Hippocampal formation (tissue), 2 donors: ENCODE measurements around the gene ARHGEF7.

ENCODE experiments used
- DNase-seq, 2 donors: peaks; one replicate each; lab custom pipeline; 2025; lab: John Stamatoyannopoulos, UW

The ARHGEF7 gene

DNA sequence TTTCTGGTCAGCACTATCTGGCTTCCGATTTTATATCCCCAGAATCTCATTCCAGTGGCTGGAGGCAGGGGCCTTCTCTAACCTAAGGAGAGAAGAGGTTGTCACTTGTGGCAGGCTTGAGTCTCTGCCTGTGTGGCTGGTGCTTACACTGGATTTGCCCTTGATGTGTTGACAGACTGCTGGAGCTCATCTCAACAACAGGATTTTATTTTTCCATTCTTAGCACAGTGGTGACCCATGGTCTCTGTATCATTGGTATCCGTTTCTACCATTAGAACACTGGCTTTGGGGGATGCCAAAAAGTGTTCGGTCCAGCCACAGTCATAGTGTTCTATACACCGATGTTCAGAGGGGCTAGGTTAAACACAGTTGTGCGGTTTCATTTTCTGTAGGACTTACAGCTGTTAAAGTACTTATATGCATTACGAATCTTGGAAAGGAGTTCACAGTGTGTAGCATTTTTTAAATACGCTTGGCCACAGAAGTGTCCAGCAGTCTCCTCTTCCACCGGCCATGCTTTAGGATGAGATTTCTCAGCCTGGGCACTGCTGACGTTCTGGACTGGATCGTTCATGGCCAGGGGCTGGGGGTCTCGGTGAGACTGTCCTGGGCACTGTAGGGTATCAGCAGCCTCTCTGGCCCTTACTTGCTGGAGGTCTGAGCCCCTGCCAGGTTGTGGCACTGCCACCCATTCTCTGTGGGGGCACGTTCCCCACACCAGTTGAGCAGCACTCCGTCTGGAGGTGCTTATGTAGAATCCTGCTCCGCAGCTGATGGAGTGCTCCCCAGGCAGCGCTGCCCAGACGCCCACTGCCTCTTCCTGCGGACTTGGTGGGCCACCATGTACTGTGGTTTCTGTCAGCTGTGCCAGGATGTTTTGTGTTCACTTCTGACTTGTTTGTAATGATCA, 163.9 kb downstream of the ARHGEF7 start:
- DNase-seq = no peak

- DNase-seq = no peak
Observed at GRCh38 chr13:111280226-111280625, 165.1 kb downstream of the ARHGEF7 start.

- DNase-seq = no peak
Observed at GRCh38 chr13:111280681-111281585, 165.8 kb downstream of the ARHGEF7 start.

DNA sequence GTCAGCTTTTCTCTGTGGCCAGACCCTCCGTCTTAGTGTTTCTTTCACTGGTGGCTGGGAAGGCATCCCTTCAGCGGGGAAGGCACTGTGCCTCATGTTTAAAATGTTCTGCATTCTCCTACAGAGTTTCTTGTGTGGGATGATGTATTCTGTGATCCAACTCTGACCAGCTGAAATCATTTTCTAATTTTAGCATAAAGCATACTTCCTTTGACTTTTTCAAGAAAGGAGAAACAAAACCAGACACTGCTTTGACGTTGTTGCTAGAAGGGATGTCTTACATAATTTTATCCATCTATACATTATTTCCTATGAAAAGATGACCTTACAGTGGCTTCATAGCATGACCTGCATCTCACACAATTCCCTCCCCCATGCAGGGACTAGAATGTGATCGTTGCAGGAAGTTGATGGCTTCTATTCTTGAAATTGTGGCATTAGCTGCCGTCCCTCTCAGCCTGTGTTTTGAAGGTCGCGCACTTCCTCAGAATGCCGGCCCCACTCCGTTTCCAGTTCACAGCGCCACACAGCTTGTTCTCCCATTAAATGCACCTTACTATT, 166.7 kb downstream of the ARHGEF7 start:
- peak in 1 of 2 donors; percentile 33 for DNase-seq

DNA sequence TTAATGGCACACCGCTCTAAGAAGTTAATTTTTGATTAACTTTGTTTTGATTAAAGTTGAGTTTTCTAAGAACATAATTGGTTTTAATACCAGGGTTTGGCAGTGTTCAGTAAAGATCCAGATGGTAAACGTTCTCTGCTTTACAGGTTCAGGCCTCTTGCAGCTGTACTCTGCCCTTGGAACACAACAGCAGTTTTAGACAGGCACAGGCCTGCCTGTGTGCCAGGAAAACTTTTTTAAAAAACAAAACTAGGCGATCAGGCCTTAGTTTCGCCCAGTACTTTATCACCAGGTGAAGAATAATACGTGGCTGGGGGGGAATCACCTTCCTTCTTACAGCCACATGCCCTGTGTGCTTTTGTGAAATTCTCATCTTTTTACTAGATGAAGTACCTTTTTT, 167.3 kb downstream of the ARHGEF7 start:
- DNase-seq = no peak

DNA sequence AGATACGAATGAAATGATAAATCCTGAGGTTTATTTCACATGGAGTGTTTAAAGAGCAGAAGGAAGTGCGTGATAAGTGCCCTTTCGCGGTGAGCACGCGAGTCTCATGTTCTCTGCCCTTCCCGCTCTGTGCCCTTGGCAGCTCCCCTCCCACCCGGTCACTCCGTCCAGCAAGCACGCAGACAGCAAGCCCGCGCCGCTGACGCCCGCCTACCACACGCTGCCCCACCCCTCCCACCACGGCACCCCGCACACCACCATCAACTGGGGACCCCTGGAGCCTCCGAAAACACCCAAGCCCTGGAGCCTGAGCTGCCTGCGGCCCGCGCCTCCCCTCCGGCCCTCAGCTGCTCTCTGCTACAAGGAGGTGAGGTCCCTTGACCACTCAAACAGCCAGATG, 167.9 kb downstream of the ARHGEF7 start:
- no peak for DNase-seq

DNA sequence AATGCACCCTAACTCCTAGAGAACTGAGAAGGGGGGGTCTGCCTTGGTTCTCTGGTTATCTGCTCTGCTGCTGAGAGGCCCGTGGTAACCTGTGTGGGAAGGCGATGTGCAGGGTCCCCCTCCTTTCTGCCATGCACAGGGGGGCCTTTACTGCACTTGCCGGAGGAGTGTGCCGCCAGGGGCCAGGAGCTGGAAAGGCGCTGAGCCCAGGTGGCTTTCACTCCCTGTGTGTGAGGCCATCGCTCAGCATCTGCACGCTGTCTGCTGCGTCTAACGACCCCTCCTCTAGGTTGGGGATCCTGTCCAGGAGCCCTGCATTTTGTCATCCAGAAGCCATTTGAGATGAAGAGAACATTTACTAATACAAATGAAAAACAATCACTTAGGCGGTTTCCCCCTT, 168.3 kb downstream of the ARHGEF7 start:
- DNase-seq = no peak

DNA sequence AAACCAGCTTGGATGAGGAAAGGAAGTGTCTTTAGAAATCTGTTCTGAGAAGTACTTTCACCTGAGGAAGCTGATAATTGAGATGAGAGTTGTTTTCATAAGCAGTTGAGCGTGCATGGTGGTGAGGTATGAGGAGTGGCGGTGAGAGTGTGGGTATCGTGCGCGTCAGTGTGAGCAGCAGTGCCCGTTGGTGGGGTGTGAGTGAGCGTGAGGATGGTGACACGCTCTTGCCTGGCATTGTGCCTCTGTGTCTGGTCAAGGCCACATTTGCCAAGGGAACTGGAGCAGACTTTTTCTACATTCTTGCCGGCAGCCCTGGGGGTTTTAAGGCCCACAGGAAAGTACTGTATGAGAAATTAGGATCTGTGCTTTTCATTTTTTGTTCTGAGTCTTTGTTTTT, 168.9 kb downstream of the ARHGEF7 start:
- no peak for DNase-seq

- no peak for DNase-seq
Observed at GRCh38 chr13:111284565-111284964, 169.5 kb downstream of the ARHGEF7 start.

DNA sequence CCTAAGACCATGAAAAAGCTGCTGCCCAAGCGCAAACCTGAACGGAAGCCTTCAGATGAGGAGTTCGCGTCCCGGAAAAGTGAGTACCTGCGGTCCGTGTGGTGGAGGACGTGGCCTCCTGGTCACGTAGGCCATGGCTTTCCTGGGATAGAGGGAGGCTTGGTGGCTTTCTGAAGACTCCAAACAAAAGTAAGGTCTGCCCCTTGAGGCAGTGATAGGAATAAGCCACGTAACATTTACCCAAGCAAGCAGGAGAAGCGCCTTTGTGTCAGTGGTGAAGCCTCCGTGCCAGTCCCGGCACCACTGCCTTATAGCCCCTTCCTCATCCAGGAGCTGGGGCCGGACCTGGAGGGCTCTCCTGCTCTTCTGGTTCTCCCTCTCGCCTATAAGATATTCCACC, 171.1 kb downstream of the ARHGEF7 start:
- DNase-seq = no peak

DNA sequence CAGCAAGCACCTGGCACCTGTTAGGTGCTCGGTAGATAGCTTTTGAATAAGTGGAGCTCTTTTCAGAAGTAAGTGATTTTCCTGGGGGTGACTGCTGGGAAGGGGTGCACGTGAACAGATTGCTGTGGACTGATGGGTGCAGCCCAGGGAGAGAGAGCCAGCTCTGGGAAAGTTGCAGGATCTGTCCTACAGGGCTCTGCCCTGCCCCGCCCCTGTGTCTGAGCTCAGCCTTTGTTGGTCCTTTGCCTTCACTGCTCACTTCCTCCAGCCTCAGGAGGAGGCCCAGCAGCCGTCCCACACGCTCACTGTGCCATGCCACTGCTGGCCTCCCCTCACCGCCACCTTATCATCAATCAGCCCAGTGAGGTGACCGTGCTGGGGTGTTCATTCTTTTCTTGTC, 171.6 kb downstream of the ARHGEF7 start:
- DNase-seq = no peak

DNA sequence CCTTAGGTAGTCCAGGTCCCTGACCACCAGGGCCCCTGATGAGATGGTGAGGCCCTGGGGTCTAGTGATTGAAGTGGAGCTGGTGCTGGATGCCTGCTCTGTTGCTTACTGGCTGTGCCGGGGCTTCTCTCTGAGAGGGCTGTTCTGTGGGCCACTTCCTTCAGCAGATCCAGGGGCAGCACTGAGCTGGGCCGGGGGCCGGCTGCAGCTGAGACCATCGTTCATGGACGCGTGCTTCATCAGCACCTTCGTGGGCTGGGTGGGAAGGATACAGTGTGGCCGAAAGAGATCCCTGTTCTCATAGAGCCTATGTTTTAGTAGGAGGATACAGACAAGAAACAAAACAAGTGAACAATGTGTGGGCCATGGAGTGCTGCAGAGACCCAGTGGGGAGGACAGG, 172.1 kb downstream of the ARHGEF7 start:
- no peak for DNase-seq

- DNase-seq = no peak
Observed at GRCh38 chr13:111288276-111288675, 173.2 kb downstream of the ARHGEF7 start.

- DNase-seq = no peak
Observed at GRCh38 chr13:111289251-111289650, 174.1 kb downstream of the ARHGEF7 start.

- DNase-seq = no peak
Observed at GRCh38 chr13:111291908-111292307, 176.8 kb downstream of the ARHGEF7 start.

- DNase-seq = no peak
Observed at GRCh38 chr13:111292710-111293485, 177.8 kb downstream of the ARHGEF7 start.

- DNase-seq = no peak
Observed at GRCh38 chr13:111295886-111296285, 180.8 kb downstream of the ARHGEF7 start.

- DNase-seq = no peak
Observed at GRCh38 chr13:111296417-111296816, 181.3 kb downstream of the ARHGEF7 start.

GRCh38 chr13:111298214-111298975, 183.3 kb downstream of the ARHGEF7 start:
- no peak for DNase-seq

DNA sequence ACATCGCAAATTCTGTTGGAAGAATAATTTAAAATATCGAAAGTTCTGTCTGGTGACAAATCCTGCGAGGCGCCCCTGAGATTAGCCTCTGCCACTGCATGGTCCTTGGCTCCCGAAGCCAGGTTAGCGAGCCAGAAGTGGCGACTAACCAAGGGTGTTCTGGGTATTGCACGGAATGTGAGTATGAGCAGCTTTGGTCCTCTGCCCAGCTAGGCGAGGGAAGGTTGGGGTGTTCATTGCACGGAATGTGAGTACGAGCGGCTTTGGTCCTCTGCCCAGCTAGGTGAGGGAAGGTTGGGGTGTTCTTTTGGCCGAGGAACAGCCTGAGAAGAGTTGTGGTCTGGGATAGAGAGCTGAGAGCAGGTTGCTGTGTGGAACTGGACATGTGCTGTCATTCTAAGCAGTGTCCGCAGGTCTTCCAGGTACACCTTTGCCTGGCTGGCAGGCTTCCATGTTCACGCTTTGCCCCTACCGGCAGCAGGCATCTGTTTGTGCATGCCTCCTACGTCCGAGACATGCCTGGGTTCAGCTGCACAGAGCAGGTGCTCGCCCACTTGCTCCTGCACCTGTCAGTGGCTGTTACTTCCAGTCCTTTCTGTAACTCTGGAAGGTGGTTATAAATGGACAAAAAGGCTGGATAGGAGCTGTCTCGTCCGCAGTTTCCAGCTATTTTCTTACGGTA, 187.1 kb downstream of the ARHGEF7 start:
- no peak for DNase-seq
